Spinal cord (tissue), 10 donors: ENCODE data around the gene PSMB7. TPM values are rescaled to one million over a fixed set of nuclear protein-coding genes. Genes with fewer than 3 reads are reported as not detected.

Source experiments
- DNase-seq, 6 donors: peaks; one replicate each; pipeline versions ENCODE4 v3.0.0 to v3.0.0-alpha.2; 2013 to 2015; ENCODE audit warnings: low spot score in 6 of 6, low read depth in 4 of 6
- H3K27ac ChIP-seq: one replicate; pipeline ENCODE4 v1.5.1; 2013; ENCODE audit warnings: low read depth, low read length, control low read depth
- H3K27me3 ChIP-seq: one replicate; pipeline ENCODE4 v1.6.1; 2013; ENCODE audit warnings: low read length; ENCODE audit not compliant: control insufficient read depth, insufficient read depth
- H3K36me3 ChIP-seq: one replicate; pipeline ENCODE4 v1.6.1; 2013; ENCODE audit warnings: low read length; ENCODE audit not compliant: control insufficient read depth, insufficient read depth
- H3K4me1 ChIP-seq: one replicate; pipeline ENCODE4 v1.6.1; 2013; ENCODE audit warnings: low read length; ENCODE audit not compliant: control insufficient read depth, insufficient read depth
- H3K4me3 ChIP-seq: one replicate; pipeline ENCODE4 v1.5.1; 2013; ENCODE audit warnings: low read depth, low read length, control low read depth
- H3K9me3 ChIP-seq: one replicate; pipeline ENCODE4 v1.6.1; 2013; ENCODE audit warnings: low read length; ENCODE audit not compliant: control insufficient read depth, insufficient read depth
- WGBS: methylation state at CpG from one replicate; pipeline ENCODE4 v1.1.5; 2013; ENCODE audit warnings: missing lambda C conversion rate; ENCODE audit not compliant: insufficient coverage; 5-methylcytosine and 5-hydroxymethylcytosine counted together
- polyA plus RNA-seq, 2 donors: library from polyadenylated mRNA; unstranded; fragments of 120-200 nt; gene quantifications; one replicate each; pipeline ENCODE4 v1.2.1, GENCODE V29; 2013; ENCODE audit not compliant: insufficient read length in 2 of 2
- total RNA-seq, 2 donors: library from RNA; depleted of rRNA in 1 of 2; stranded (reverse); fragments of 120-200 nt in 1 of 2; fragments of >200 nt in 1 of 2; gene quantifications; one replicate each; pipeline versions ENCODE4 v1.2.3 to v1.2.4, GENCODE V29; 2013 to 2014
- donor health status: healthy.

PSMB7 gene
- total and polyA plus RNA-seq, 4 donors: 154 to 244 (median 208) TPM

GRCh38 chr9:124311283-124311682, 104.0 kb downstream of the PSMB7 start:
- peaks cover 76% of the 10 kb centered on the region for H3K36me3 ChIP-seq
- DNase-seq: no peak

DNA sequence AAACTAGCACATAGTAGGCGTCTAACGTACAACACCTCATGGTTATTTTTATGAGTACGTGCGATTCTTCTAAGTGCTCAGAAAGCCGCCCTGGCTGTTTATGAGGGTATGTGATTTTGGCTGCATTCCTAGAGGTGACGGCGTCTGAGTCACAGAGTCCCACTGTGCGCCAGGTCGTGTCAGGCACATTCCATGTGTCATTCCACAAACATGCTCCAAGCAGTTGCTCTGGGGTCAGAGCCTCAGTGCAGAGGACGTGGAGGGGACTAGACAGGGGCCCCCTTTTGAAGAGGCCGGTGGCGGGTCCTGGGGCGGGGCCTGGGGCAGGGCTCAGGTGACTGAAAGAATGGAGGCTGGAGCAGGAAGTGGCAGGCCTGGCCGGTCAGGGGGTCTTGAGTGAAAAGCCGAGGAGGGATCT, 105.6 kb downstream of the PSMB7 start:
- Histone ChIP-seq H3K9me3 (no peaks in the 10 kb centered on the region), H3K4me3 (no peak overlapping the region), H3K4me1 (peaks cover 8% of the 10 kb centered on the region), H3K27ac (no peak overlapping the region), H3K36me3 (peaks cover 64% of the 10 kb centered on the region), H3K27me3 (no peaks in the 10 kb centered on the region)
- WGBS: 85% methylated on average over 12 of the region's 15 CpGs
- DNase-seq: no peak

More at GRCh38 chr9:124311283-124311682, 104.0 kb downstream of the PSMB7 start:
- Histone ChIP-seq H3K27ac (no peak overlapping the region), H3K9me3 (no peaks in the 10 kb centered on the region), H3K27me3 (no peaks in the 10 kb centered on the region), H3K4me3 (no peak overlapping the region), H3K4me1 (peaks cover 6% of the 10 kb centered on the region)
- 97% methylated on average over 5 of the region's 5 CpGs for WGBS

DNA sequence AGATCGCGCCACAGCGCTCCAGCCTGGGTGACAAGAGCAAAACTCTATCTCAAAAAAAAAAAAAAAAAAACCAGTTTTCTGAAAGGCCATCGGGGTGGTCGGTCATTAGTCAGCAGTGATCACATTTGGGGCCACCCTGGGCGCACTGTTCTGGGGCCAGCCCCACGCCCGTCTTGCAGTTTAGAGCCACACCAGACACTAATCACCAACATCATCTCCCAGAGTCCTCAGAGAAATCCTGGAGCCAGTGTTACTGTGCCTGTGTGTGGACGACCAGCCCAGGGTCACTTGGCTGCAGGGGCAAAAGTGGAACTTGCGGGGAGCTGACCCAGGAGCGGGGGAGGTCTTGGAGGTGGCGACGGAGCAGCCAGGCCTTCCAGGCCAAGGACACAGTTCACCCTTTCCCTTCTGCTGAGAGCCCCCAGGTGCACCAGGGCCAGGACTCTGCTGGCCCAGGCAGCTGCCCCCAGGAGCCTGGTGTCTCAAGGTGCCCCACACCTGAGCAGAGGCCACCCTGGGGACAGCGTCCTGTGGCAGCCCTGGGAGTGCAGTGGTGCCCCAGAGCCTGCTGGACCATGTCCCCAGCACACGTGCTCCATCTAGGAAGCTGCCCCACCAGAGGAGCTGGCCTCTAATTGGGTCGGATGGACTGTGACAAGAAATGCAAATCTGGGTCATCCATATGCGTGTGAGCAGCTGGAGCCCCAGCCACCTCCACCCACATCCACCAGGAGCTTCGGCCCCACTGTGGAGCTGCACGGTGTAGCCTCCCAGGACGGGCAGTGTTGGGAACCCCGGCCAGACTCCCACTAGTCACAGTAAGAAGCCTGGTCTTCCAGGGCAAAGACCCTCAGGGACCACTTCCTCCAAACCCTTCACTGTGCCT, 106.4 kb downstream of the PSMB7 start:
- H3K9me3 ChIP-seq: no peaks in the 10 kb centered on the region
- no peak overlapping the region for H3K27ac ChIP-seq
- H3K4me3 ChIP-seq: no peak overlapping the region
- peaks cover 60% of the 10 kb centered on the region for H3K36me3 ChIP-seq
- WGBS: 89% methylated on average over 14 of the region's 21 CpGs
- H3K4me1 ChIP-seq: peaks cover 8% of the 10 kb centered on the region
- H3K27me3 ChIP-seq: no peaks in the 10 kb centered on the region
- no peak for DNase-seq

GRCh38 chr9:124307379-124308030, 107.7 kb downstream of the PSMB7 start:
- H3K4me1 ChIP-seq: peaks cover 8% of the 10 kb centered on the region
- no peaks in the 10 kb centered on the region for H3K9me3 ChIP-seq
- H3K4me3 ChIP-seq: no peak overlapping the region
- no peaks in the 10 kb centered on the region for H3K27me3 ChIP-seq
- peaks cover 62% of the 10 kb centered on the region for H3K36me3 ChIP-seq
- 88% methylated on average over 24 of the region's 24 CpGs for WGBS
- DNase-seq: no peak
- no peak overlapping the region for H3K27ac ChIP-seq

GRCh38 chr9:124306098-124306735, 109.0 kb downstream of the PSMB7 start:
- no peak overlapping the region for H3K4me3 ChIP-seq
- H3K4me1 ChIP-seq: peaks cover 6% of the 10 kb centered on the region
- no peaks in the 10 kb centered on the region for H3K9me3 ChIP-seq
- H3K36me3 ChIP-seq: peaks cover 62% of the 10 kb centered on the region
- DNase-seq: peak in 1 of 6 donors; percentile 32
- WGBS: 73% methylated on average over 12 of the region's 13 CpGs
- H3K27ac ChIP-seq: no peak overlapping the region
- H3K27me3 ChIP-seq: no peaks in the 10 kb centered on the region

- H3K4me1 ChIP-seq: peaks cover 16% of the 10 kb centered on the region
- no peak overlapping the region for H3K27ac ChIP-seq
- H3K36me3 ChIP-seq: peaks cover 53% of the 10 kb centered on the region
- peak in 1 of 6 donors; percentile 22 for DNase-seq
- no peaks in the 10 kb centered on the region for H3K27me3 ChIP-seq
- 86% methylated on average over 1 of the region's 8 CpGs for WGBS
- no peaks in the 10 kb centered on the region for H3K9me3 ChIP-seq
- H3K4me3 ChIP-seq: no peak overlapping the region
These were observed 111.0 kb downstream of the PSMB7 start for GRCh38 chr9:124304285-124304684.

DNA sequence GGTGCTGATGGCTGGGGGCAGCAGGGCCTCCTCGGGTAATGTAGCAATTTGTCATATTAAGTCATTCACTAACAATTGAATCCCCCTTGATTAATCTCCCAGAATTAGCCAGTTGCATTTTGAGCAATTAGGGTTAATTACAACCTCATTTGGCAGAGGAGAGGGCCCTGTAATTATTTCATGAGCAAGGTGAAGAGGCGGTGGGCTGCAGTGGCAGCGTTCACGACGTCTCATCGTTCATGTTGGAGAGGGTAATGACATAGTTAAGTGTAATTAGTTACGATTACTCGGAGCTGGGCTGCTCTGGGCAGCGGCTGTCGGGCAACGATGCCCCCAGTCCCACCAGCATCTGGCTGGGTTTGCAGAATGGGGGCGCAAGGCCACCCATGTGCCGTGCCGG, 111.5 kb downstream of the PSMB7 start:
- peak in 1 of 6 donors; percentile 68 for DNase-seq
- H3K4me3 ChIP-seq: no peak overlapping the region
- peaks cover 21% of the 10 kb centered on the region for H3K4me1 ChIP-seq
- 65% methylated on average over 13 of the region's 14 CpGs for WGBS
- no peaks in the 10 kb centered on the region for H3K9me3 ChIP-seq
- H3K36me3 ChIP-seq: peaks cover 47% of the 10 kb centered on the region
- H3K27me3 ChIP-seq: no peaks in the 10 kb centered on the region
- no peak overlapping the region for H3K27ac ChIP-seq

Other genes starting within 250 kb of the PSMB7 start
- 10 to 100 TPM; 26.1 to 30.7 TPM for gene NEK6, start 157.5 kb downstream of the PSMB7 start, total RNA-seq
- gene NEK6, start 157.5 kb downstream of the PSMB7 start, polyA plus RNA-seq: 10 to 100 TPM; 30.1 to 39.0 TPM
- 1 to 10 TPM in 1 of 2 donors, under 1 TPM in 1; 0.50 to 4.3 TPM for gene ADGRD2, start 35.0 kb upstream of the PSMB7 start, total RNA-seq
- gene ADGRD2, start 35.0 kb upstream of the PSMB7 start, polyA plus RNA-seq: 10 to 100 TPM; 26.1 to 29.7 TPM
- under 1 TPM; 0.10 to 0.11 TPM for gene NR5A1, start 92.0 kb upstream of the PSMB7 start, total RNA-seq
- gene NR5A1, start 92.0 kb upstream of the PSMB7 start, polyA plus RNA-seq: under 1 TPM; 0.08 to 0.09 TPM